IMR-90 (cell line): ENCODE data around the gene FCRL6. TPM values are rescaled to one million over a fixed set of nuclear protein-coding genes. Genes with fewer than 3 reads are reported as not detected.

Experiments
- ATAC-seq: fragments of 200-7000 bp; cut with Tn5 transposase; 2 replicates; pipeline ENCODE4 v1.9.1; 2020; ENCODE audit warnings: low read depth, mild to moderate bottlenecking, moderate library complexity
- BruUV-seq: library from RNA; stranded (reverse); fragments of 400-500 nt; replicated peaks from 2 replicates; lab custom pipeline; 2021; lab: Mats Ljungman, UMichigan
- CTCF ChIA-PET: fragments of 300-600 bp; formaldehyde crosslinking; extraction: SDS; loops from one replicate; lab custom pipeline; 2021; ENCODE audit warnings: antibody characterized with exemption; lab: Yijun Ruan, JAX
- POLR2A ChIA-PET: fragments of 300-600 bp; sonication (Branson Sonifier 250); formaldehyde crosslinking; loops from one replicate; lab custom pipeline; 2022; ENCODE audit warnings: antibody characterized with exemption; ENCODE audit not compliant: unreplicated experiment; lab: Charles Lee
- DNase-seq: peaks from one replicate; pipeline ENCODE4 v3.0.0; 2013
- H2AFZ ChIP-seq: replicated peaks from 2 replicates; pipeline ENCODE3; 2013; ENCODE audit warnings: low read length, mild to moderate bottlenecking; ENCODE audit not compliant: poor library complexity
- H2AK5ac ChIP-seq: 2 replicates; pipeline ENCODE4 v1.6.1; 2013; ENCODE audit warnings: low read depth, low read length, inconsistent platforms
- H2AK9ac ChIP-seq: replicated peaks from 2 replicates; pipeline ENCODE3; 2013; ENCODE audit warnings: mild to moderate bottlenecking, low read depth, low read length, moderate library complexity; ENCODE audit not compliant: poor library complexity
- H2BK120ac ChIP-seq: 2 replicates; pipeline ENCODE4 v1.6.1; 2013; ENCODE audit warnings: low read depth, low read length, inconsistent platforms
- H2BK15ac ChIP-seq: 3 replicates; pipeline ENCODE4 v1.6.1; 2013; ENCODE audit warnings: low read depth, low read length, inconsistent platforms
- H2BK20ac ChIP-seq: 2 replicates; pipeline ENCODE4 v1.6.1; 2013; ENCODE audit warnings: low read depth, mild to moderate bottlenecking, inconsistent platforms, low read length, moderate library complexity
- H2BK5ac ChIP-seq: 2 replicates; pipeline ENCODE4 v1.6.1; 2013; ENCODE audit warnings: mild to moderate bottlenecking, low read depth, low read length, inconsistent platforms; ENCODE audit not compliant: poor library complexity, severe bottlenecking
- H3K14ac ChIP-seq: replicated peaks from 2 replicates; pipeline ENCODE4 v1.6.1; 2013; ENCODE audit warnings: low read depth, low read length, inconsistent platforms
- H3K18ac ChIP-seq: 2 replicates; pipeline ENCODE4 v1.6.1; 2013; ENCODE audit warnings: low read depth, low read length, control low read depth
- H3K23ac ChIP-seq: 2 replicates; pipeline ENCODE4 v1.6.1; 2013; ENCODE audit warnings: low read depth, low read length, inconsistent platforms
- H3K27ac ChIP-seq: 2 replicates; pipeline ENCODE4 v1.5.1; 2013; ENCODE audit warnings: mild to moderate bottlenecking, control low read depth, low read length; ENCODE audit not compliant: insufficient read depth
- H3K27me3 ChIP-seq: 2 replicates; pipeline ENCODE4 v1.6.1; 2013; ENCODE audit warnings: low read length; ENCODE audit not compliant: control insufficient read depth, insufficient read depth
- H3K36me3 ChIP-seq: 2 replicates; pipeline ENCODE4 v1.6.1; 2013; ENCODE audit warnings: low read length, mixed read lengths; ENCODE audit not compliant: control insufficient read depth, insufficient read depth
- H3K4ac ChIP-seq: 2 replicates; pipeline ENCODE4 v1.6.1; 2013; ENCODE audit warnings: low read depth, low read length, inconsistent platforms
- H3K4me1 ChIP-seq: 2 replicates; pipeline ENCODE4 v1.6.1; 2013; ENCODE audit warnings: low read length, mixed read lengths; ENCODE audit not compliant: control insufficient read depth, insufficient read depth
- H3K4me2 ChIP-seq: 2 replicates; pipeline ENCODE4 v1.6.1; 2013; ENCODE audit warnings: low read depth, mild to moderate bottlenecking, control low read depth, low read length, moderate library complexity
- H3K4me3 ChIP-seq: 2 replicates; pipeline ENCODE4 v1.5.1; 2013; ENCODE audit warnings: low read depth, mild to moderate bottlenecking, control low read depth, low read length, moderate library complexity; ENCODE audit not compliant: insufficient read depth
- H3K56ac ChIP-seq: 2 replicates; pipeline ENCODE4 v1.6.1; 2013; ENCODE audit warnings: low read length, inconsistent platforms; ENCODE audit not compliant: insufficient read depth; ENCODE audit errors: extremely low read depth
- H3K79me1 ChIP-seq, 2 experiments: 2 replicates each; pipeline ENCODE4 v1.6.1; 2013; ENCODE audit warnings: low read length in 2 of 2, inconsistent platforms in 1 of 2, low read depth in 1 of 2
- H3K9ac ChIP-seq: 2 replicates; pipeline ENCODE4 v1.6.1; 2013; ENCODE audit warnings: low read depth, low read length, control low read depth
- H3K9me1 ChIP-seq: 2 replicates; pipeline ENCODE4 v1.6.1; 2013; ENCODE audit warnings: low read length, inconsistent platforms; ENCODE audit not compliant: insufficient read depth
- H3K9me3 ChIP-seq: 2 replicates; pipeline ENCODE4 v1.6.1; 2013; ENCODE audit warnings: low read length; ENCODE audit not compliant: control insufficient read depth, insufficient read depth
- H4K20me1 ChIP-seq: 2 replicates; pipeline ENCODE4 v1.6.1; 2013; ENCODE audit warnings: low read length, inconsistent platforms; ENCODE audit not compliant: insufficient read depth
- H4K5ac ChIP-seq: 2 replicates; pipeline ENCODE4 v1.6.1; 2013; ENCODE audit warnings: mild to moderate bottlenecking, low read depth, low read length, control low read depth
- H4K8ac ChIP-seq, 2 experiments: 2 replicates each; pipeline ENCODE4 v1.6.1; 2013; ENCODE audit warnings: low read depth in 2 of 2, low read length in 2 of 2, control low read depth in 1 of 2, inconsistent platforms in 1 of 2
- H4K91ac ChIP-seq: 2 replicates; pipeline ENCODE4 v1.6.1; 2013; ENCODE audit warnings: low read depth, low read length, inconsistent platforms; ENCODE audit not compliant: insufficient read depth
- BHLHE40 ChIP-seq: fragments of 150-350 bp; IDR thresholded peaks from 2 replicates; pipeline ENCODE4 v1.6.1; 2016; ENCODE audit warnings: mild to moderate bottlenecking, low read depth, low read length
- CEBPB ChIP-seq: IDR thresholded peaks from 2 replicates; pipeline ENCODE4 v1.6.1; 2012; ENCODE audit warnings: low read depth, low read length, improper control_type of control experiment
- CHD1 ChIP-seq: IDR thresholded peaks from 2 replicates; pipeline ENCODE4 v1.6.1; 2012; ENCODE audit warnings: low read depth, low read length, improper control_type of control experiment
- CTCF ChIP-seq: conservative IDR thresholded peaks from 2 replicates; pipeline ENCODE4 v1.5.1; 2012; ENCODE audit warnings: mild to moderate bottlenecking, low read depth, low read length, improper control_type of control experiment
- ELK1 ChIP-seq: fragments of 150-350 bp; IDR thresholded peaks from 2 replicates; pipeline ENCODE4 v1.6.1; 2016; ENCODE audit warnings: low read depth, mild to moderate bottlenecking, low read length, moderate library complexity, borderline replicate concordance
- FOS ChIP-seq: fragments of 150-350 bp; IDR thresholded peaks from 2 replicates; pipeline ENCODE4 v1.6.1; 2016; ENCODE audit warnings: low read depth, low read length
- MAFK ChIP-seq: IDR thresholded peaks from 2 replicates; pipeline ENCODE4 v1.6.1; 2012; ENCODE audit warnings: low read depth, low read length, improper control_type of control experiment
- MAZ ChIP-seq: IDR thresholded peaks from 2 replicates; pipeline ENCODE4 v1.6.1; 2012; ENCODE audit warnings: low read depth, mild to moderate bottlenecking, low read length, improper control_type of control experiment, moderate library complexity, borderline replicate concordance
- MXI1 ChIP-seq: IDR thresholded peaks from 2 replicates; pipeline ENCODE4 v1.6.1; 2012; ENCODE audit warnings: low read depth, mild to moderate bottlenecking, low read length, moderate library complexity, borderline replicate concordance
- NFE2L2 ChIP-seq: fragments of 150-350 bp; IDR thresholded peaks from 2 replicates; pipeline ENCODE4 v1.6.1; 2016; ENCODE audit warnings: low read depth, mild to moderate bottlenecking, low read length
- POLR2A ChIP-seq: IDR thresholded peaks from 2 replicates; pipeline ENCODE4 v1.6.1; 2012; ENCODE audit warnings: mild to moderate bottlenecking, low read depth, low read length
- RAD21 ChIP-seq: IDR thresholded peaks from 2 replicates; pipeline ENCODE4 v1.6.1; 2012; ENCODE audit warnings: low read length, improper control_type of control experiment
- RCOR1 ChIP-seq: IDR thresholded peaks from 2 replicates; pipeline ENCODE4 v1.6.1; 2012; ENCODE audit warnings: mild to moderate bottlenecking, low read length, improper control_type of control experiment; ENCODE audit not compliant: insufficient replicate concordance
- RFX5 ChIP-seq: IDR thresholded peaks from 2 replicates; pipeline ENCODE4 v1.8.0; 2012; ENCODE audit warnings: low read depth, mild to moderate bottlenecking, low read length, moderate library complexity
- SMC3 ChIP-seq: fragments of 150-350 bp; IDR thresholded peaks from 2 replicates; pipeline ENCODE4 v1.6.1; 2016; ENCODE audit warnings: low read depth, mild to moderate bottlenecking, antibody characterized with exemption, low read length, moderate library complexity
- USF2 ChIP-seq: fragments of 150-350 bp; IDR thresholded peaks from 2 replicates; pipeline ENCODE4 v1.6.1; 2017; ENCODE audit warnings: mild to moderate bottlenecking, antibody characterized with exemption, low read length, low read depth
- WGBS, 2 experiments: methylation state at CpG; one replicate each; pipeline versions ENCODE4 v1.1.5 to v1.1.7; 2013; ENCODE audit warnings: missing lambda C conversion rate in 2 of 2; ENCODE audit not compliant: insufficient read length in 1 of 2; ENCODE audit errors: extremely low coverage in 2 of 2; 5-methylcytosine and 5-hydroxymethylcytosine counted together
- dilution Hi-C: fragments of 300-500 bp; cut with HindIII; formaldehyde crosslinking; loops from one replicate; pipeline ENCODE4 v1.14.3; 2018; ENCODE audit warnings: low sequenced_read_pairs; ENCODE audit not compliant: unreplicated experiment
- in situ Hi-C: fragments of 300-500 bp; cut with MboI; formaldehyde crosslinking; loops from 3 replicates; pipeline ENCODE4 v1.14.3; 2019; ENCODE audit warnings: low sequenced_read_pairs, inconsistent platforms, mixed read lengths
- intact Hi-C: fragments of 100-400 bp; cut with micrococcal nuclease; formaldehyde crosslinking; loops from 2 replicates; pipeline ENCODE4 v1.10.0; 2022
- polyA plus RNA-seq, 3 experiments: library from polyadenylated mRNA; depleted of rRNA; stranded (reverse); fragments of >200 nt; gene quantifications; 2 replicates each; pipeline ENCODE4 v1.2.3, GENCODE V29; 2012; ENCODE audit warnings: low replicate concordance in 1 of 3
- total RNA-seq: library from RNA; depleted of rRNA; stranded (reverse); fragments of >200 nt; gene quantifications from 2 replicates; pipeline ENCODE4 v1.2.3, GENCODE V29; 2012

Gene FCRL6
- total and polyA plus RNA-seq, 2 of the 4 experiments (the other 2 are of a cell fraction) = not detected

- Histone ChIP-seq H3K4me2 (no peak overlapping the region), H4K91ac (no peak overlapping the region), H3K27ac (no peak overlapping the region), H2BK5ac (no peak overlapping the region), H3K27me3 (no peaks in the 10 kb centered on the region; the same call in 1 of the 2 replicates), H2AK9ac (no peak overlapping the region), H3K4me1 (no peaks in the 10 kb centered on the region), H2BK120ac (no peak overlapping the region), H2AFZ (no peak overlapping the region), H3K4ac (no peak overlapping the region), H3K56ac (no peak overlapping the region), H4K8ac (no peak overlapping the region), H3K9me1 (no peaks in the 10 kb centered on the region), H3K4me3 (no peak overlapping the region), H2BK20ac (no peak overlapping the region), H3K79me1 (no peaks in the 10 kb centered on the region), H2BK15ac (no peak overlapping the region), H3K9ac (no peak overlapping the region), H3K36me3 (no peaks in the 10 kb centered on the region), H3K23ac (no peak overlapping the region), H3K14ac (no peak overlapping the region), H4K20me1 (no peaks in the 10 kb centered on the region), H3K9me3 (no peaks in the 10 kb centered on the region), H2AK5ac (no peak overlapping the region), H4K5ac (no peak overlapping the region), H3K18ac (no peak overlapping the region)
- DNase-seq = peak; percentile 46
- in situ Hi-C loops = no loop called here
- intact Hi-C loops = no loop called here
- no TSS peak for BruUV-seq
- ATAC-seq = no peak
- dilution Hi-C loops = loop anchor here (25.0 kb wide), 1 partner anchor 108 kb away; no protein-coding TSS in a partner anchor
- ChIA-PET POLR2A (no interaction called here), CTCF (no interaction called here)
- TF ChIP-seq CTCF (no peak), POLR2A (no peak), RAD21 (no peak), BHLHE40 (no peak), MXI1 (no peak), CEBPB (no peak), RFX5 (no peak), FOS (no peak), NFE2L2 (no peak), MAFK (no peak), USF2 (no peak), ELK1 (no peak), SMC3 (no peak), MAZ (no peak), CHD1 (no peak), RCOR1 (no peak)
- no CpG with 5 or more reads among the region's 2 CpGs for WGBS, 2 experiments
Observed at GRCh38 chr1:159779403-159779851, 22.7 kb upstream of the FCRL6 start.
